Middle frontal gyrus (tissue), 1 donor: ENCODE results near the gene ANO3.

Experiments used
- DNase-seq: peaks from one replicate; pipeline ENCODE4 v3.0.0-alpha.2; 2015; ENCODE audit warnings: low spot score; ENCODE audit errors: extremely low spot score

ANO3 gene

GRCh38 chr11:26353010-26353409 is 21.1 kb downstream of the ANO3 start:
- no peak for DNase-seq

DNA sequence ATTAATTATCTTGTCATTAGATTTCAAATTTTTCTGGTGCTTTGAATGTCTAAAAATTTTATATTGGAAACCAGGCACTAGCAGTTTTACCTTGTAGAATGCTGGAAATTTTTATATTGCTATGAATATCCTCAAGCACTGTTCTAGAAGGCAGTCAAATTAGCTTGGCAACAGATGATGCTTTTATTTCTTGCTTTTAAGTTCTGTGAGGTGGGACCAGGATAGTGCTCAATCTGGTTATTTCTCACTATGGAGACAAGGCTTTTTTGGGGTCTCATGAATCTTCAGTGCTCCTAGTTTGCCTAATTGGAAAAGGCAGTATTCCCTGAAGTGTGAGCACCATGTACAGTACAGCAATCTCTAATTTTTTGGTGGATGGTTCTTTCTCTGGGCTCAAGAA is 27.1 kb downstream of the ANO3 start:
- DNase-seq = no peak

GRCh38 chr11:26365284-26365683 is 33.4 kb downstream of the ANO3 start:
- DNase-seq = no peak

DNA sequence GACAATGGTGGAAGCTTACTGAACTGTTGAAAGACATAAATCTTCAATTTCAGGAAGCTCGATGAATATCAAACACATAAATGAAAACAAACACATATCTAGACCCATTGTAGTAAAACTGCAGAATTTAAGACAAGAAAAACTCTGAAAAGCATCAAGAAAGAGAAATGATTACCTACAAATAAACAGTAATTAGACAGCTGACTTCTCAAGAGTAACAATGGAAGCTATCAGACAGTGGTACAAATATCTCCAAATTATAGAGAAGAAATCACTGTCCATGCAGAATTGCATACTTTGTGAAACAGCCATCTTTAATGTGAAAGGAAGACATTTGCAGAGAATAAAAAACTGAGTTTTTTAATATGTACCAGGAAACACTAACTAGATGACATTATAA is 45.7 kb downstream of the ANO3 start:
- DNase-seq = no peak

- DNase-seq = no peak
Observed at GRCh38 chr11:26399336-26399735, 67.4 kb downstream of the ANO3 start.

DNA sequence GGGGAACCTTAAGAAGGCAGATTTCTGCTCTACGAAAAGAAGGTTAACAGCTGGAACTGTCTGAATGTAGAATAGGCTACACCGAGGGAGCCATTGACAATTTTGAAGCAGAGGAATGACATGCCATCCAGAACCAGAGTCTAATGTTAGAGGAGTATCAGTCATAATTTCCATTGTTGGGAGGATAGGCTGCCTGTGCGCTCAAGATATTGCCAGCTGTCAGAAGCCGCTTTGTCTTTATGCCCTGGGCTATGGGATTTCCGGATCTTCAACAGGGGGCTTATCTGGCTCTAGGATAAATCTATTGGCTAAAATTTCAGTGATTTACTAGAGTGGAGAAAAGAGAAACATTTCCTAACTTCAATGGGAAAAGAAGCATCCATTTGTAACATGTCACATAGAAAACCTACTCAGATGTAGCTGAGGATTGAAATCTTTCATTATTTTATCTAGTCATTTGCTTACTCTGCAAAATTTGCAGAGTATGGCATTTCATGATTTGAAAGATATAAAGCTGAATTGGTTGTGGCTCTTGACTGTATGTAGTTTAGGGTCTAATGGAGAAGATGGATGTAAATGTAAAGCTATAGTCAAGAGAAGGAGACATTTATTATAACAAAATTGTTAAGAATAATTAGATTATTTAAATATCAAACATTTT is 78.9 kb downstream of the ANO3 start:
- DNase-seq = no peak

GRCh38 chr11:26412955-26413354 is 81.0 kb downstream of the ANO3 start:
- no peak for DNase-seq

DNA sequence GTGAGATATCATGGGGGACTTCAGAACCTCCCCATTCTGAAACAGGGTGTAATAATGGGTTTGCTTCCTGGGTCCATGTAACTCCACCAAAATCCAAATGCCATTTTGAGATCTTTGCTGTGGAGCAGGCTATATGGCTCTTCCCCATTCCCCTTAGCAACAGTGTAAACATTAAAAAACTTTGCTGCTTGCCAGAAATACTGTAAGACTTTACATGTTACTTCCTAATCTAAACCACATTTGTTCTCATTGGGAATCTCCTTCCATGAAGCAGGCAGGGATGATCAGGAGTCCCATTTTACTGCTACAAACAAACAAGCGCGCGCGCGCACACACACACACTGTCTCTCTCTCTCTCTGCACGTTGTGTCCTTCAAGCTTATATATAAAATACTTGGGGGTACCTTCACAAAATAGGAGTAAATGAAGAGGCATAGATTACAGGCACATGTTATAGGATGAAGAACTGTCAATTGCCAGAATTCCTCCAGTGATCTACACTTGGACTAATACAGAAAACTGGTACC is 86.5 kb downstream of the ANO3 start:
- no peak for DNase-seq

DNA sequence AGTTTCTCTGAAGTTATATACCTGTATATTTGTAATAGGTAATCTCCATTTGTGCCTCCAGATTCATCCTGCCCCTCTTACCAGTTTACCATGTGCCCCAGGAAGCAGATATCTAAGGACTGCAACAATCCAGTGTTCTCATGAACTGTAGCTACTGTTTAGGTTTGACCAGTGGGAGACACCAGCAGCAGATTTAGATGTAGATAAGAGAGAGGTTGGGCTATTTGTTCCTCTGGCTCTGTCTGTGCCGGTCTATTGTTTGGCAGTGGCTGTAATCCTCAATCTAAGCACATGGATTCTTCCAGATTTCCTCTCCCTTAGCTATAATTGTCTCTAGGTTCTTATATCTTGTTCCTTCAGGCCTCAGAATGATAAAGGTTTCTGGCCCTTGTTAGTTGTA is 88.4 kb downstream of the ANO3 start:
- no peak for DNase-seq

DNA sequence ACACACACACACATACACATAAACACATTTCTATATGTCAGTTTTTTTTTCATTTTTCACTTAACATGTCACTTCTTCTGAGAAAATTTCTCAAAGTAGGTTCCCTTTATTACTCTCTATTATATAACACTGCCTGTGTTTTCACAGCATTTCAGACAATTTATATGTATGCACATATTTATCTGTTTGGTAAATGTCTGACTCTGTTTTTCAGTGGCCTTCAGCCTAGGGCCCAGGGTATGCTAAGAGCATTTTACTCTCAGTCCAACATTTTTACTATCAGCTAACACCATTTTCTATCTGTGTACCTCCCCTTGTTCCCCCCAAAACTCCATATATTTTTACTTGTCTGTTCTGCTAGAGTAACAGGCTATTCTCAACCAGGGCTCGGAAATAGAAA is 92.3 kb downstream of the ANO3 start:
- DNase-seq = no peak

DNA sequence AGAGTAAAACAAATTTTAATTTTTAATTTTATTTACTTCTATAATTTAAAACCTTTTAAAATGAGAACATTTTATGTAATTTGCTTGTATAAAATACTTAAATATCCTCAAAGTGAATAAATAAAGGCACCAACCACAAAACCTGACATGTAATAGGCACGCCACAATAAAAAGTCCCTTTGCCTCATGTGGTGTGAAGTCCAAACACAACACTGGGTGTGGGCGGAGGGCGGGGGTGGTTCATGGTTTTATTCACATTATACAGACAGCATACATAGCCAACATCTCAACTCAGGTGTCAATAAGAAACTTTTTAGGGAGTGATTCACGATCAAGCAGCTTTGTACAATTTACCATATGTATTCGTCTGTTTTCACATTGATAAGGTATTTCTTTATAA is 107.9 kb downstream of the ANO3 start:
- no peak for DNase-seq

GRCh38 chr11:26442131-26442530 is 110.2 kb downstream of the ANO3 start:
- no peak for DNase-seq

DNA sequence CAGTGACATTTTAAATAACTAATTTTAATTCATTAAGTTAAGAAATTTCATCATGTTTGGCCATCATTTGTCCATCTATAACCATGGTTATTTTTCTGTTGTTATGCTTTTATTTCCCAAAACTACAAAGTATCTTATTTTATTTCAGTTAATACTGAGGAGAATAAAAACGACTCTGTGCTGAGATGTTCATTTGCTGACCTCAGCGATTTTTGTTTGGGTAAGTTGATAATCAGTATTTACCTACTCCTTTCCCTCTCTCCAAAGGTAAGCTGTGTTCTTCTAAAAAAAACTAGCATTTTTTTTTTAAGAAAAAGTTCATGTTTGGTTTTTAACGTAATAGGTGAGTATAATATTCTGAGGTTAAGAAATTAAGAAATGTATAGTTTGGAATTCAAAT is 111.7 kb downstream of the ANO3 start:
- no peak for DNase-seq

DNA sequence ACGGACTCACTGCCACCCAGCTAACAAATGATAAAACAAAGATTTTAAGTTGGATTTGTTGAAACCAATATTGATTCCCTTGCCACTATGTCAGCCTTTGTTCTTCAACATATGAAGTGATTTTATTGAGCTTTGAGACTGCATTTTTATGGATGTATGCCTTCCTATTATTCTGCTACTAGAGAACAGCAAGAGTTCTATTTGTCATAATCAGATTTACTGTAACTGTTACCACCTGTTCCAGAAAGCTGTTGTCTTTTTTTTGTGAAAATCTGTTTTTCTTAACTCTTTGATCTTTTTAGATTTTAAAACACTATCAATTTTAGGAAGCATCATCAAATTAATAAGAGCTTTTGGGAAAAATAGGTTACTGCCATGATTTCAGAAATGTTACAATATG is 125.7 kb downstream of the ANO3 start:
- no peak for DNase-seq

- no peak for DNase-seq
Observed at GRCh38 chr11:26465274-26465673, 133.3 kb downstream of the ANO3 start.

GRCh38 chr11:26467506-26467905 is 135.6 kb downstream of the ANO3 start:
- DNase-seq = no peak

- no peak for DNase-seq
Observed at GRCh38 chr11:26470992-26471391, 139.1 kb downstream of the ANO3 start.

- DNase-seq = no peak
Observed at GRCh38 chr11:26473216-26474194, 141.6 kb downstream of the ANO3 start.

DNA sequence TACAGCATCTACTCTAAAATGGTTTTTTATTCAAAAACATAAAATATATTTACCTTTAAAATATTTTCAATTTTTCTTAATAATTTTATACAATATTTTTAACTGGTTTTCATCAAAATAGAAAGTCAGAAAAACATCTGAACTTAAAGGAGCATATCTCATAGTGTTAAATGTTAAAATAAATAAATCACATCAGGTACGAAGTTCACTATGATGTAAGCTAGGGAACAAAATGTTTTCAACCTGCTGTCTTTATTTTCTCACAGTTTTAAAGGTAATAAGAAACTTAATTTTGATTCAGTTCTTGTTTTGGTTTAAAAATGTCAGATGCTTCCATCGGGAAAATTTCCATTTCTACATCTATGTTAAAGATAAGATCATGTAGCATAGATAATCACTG is 142.5 kb downstream of the ANO3 start:
- no peak for DNase-seq

DNA sequence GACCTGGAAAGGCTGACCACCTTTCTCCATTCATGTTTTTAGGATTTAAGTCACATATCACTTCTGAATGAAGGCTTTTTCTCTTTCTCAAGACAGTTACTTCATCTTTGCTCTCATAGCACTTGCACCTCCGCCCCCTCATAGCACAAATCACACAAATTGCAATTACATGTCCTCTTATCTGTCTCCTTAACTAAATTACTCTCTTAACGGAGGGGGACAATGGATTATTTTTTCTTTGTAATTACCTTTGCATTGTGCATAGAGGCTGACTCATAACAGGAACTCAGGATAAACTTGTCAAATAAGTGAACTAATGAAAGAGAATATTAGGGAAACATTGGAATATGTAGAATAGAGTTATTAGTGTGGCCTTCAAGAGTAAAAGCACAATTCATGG is 145.5 kb downstream of the ANO3 start:
- no peak for DNase-seq

DNA sequence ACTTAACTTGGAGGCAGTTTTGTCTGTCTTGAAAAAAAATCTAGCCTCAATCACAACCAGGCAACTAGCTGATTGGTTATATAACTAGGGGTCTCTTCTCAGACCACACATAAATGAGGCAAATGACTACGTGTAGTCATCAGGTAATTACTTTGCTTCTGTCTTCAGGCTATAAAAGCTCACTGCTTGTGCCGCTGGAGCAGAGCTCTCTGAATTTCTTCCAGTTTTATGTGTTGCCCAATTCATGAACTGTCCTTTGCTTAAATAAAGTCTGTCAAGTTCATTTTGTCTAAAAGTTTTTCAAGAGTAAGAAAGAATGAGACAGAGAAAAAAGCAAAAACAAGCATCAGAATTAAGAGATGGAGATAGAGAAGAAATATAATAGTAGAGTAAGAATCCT is 146.8 kb downstream of the ANO3 start:
- no peak for DNase-seq

DNA sequence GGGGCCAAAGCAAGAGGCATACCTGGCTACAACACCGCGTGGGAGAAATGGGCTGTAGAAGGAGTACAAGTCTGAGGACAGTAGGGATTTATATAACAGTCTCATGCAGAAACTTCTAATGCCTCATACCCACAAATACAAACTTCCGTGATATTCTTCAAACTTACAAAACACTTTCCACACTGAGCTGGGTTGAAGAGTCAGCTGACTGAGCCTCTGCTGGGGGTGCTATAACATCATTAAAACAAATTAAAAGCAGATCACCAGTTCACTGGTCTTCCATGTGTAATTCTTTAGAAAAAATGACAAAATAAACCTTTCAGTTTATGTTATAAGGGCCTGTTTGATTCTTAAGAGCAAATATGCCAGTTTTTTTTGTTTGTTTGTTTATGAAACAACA is 148.1 kb downstream of the ANO3 start:
- DNase-seq = no peak

- no peak for DNase-seq
Observed at GRCh38 chr11:26483108-26483507, 151.2 kb downstream of the ANO3 start.
